Measurements from ENCODE around the gene KSR1. TPM values are rescaled to one million over a fixed set of nuclear protein-coding genes. Genes with fewer than 3 reads are reported as not detected.

KSR1 gene
- total RNA-seq, 2 donors from 2014 or later, result 99.9 to 142 TPM

DNA sequence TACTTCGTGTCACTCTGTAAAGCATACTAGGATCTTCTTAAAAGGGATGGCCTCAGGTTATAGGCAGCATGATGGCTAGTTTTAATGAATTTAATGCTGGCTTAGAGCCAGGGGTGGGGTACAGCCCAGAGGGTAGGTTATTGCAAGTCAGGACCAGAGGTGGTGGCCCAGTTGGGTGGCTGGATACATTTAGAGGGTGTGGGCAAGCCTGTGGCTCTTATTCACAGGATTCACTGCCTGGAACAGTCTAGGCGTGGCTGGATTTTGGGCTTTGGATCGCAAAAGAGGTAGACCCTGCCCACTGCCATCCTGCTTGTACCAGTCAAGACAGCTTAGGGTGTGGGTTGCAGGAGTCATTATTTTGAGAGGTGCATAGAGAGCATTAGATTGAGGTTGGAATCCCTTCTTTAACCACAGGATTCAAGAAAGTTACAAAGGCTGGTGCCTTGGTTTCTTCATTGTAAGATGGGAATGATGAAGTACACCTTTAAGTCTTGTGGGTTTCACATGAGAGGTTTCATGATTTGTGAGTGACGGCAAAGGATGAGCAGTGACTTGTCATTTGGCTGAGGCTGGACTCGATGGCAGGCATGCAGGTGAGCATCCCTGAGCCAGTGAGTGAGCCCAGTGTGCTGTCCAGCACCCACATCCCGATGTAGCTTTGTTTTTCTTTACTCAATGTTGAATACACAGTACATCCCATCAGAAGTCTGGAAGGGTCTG lies 85.2 kb downstream of the KSR1 start:
- Histone ChIP-seq H3K9me3 (no peaks in the 10 kb centered on the region), H3K27me3 (no peaks in the 10 kb centered on the region), H3K36me3 (replicated peaks in 1 of 2; ENCODE audit: insufficient read depth in 1 of 2, low read depth in 2 of 2) (no peaks in the 10 kb centered on the region), H3K4me3 (no peak overlapping the region), H3K4me1 (peaks cover 100% of the 10 kb centered on the region), H3K27ac (peak overlapping the region; percentile 96 to 98 (median 97))
- no peak for ATAC-seq
- intact Hi-C loops (cut with DNase I), result no loop called here
- WGBS, 2 donors, result 71 to 82% methylated on average over 6 of the region's 6 CpGs
- peak in 1 of 4 donors; percentile 5 for DNase-seq
- TF ChIP-seq POLR2A (IDR thresholded peaks at IDR 0.05) (no peak), CTCF (IDR thresholded peaks at IDR 0.05) (no peak)

GRCh38 chr17:27542841-27543463 lies 86.7 kb downstream of the KSR1 start:
- WGBS, 2 donors, result 75% methylated on average over 2 to 6 of the region's 6 CpGs
- Histone ChIP-seq H3K27me3 (no peaks in the 10 kb centered on the region), H3K4me3 (no peak overlapping the region), H3K27ac (peak overlapping the region; percentile 48 to 98 (median 96)), H3K4me1 (peaks cover 100% of the 10 kb centered on the region), H3K9me3 (no peaks in the 10 kb centered on the region), H3K36me3 (replicated peaks in 1 of 2; ENCODE audit: insufficient read depth in 1 of 2, low read depth in 2 of 2) (no peaks in the 10 kb centered on the region)
- no peak for ATAC-seq
- no peak for TF ChIP-seq CTCF (IDR thresholded peaks at IDR 0.05)
- TF ChIP-seq POLR2A (IDR thresholded peaks at IDR 0.05), result no peak
- DNase-seq, result no peak
- intact Hi-C loops (cut with DNase I), result no loop called here

DNA sequence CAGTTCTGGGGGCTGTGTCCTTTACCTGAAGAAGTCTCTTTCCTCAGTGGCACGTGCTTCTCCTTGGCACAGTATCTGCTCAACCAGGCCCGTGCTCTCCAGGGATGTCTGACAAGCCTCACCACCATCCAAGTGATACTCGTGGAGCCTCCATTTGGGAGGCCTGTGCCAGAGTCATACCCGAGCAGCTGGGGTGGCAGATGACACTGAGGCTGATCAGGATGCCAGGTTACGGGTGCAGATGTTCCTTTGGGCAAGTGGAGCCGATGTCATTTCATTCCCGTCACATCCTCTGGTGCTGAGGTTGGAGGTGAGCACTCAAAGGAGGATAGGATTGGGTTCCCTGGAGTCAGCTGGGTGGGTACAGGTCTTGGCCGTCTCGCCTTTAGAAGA lies 87.2 kb downstream of the KSR1 start:
- 71 to 78% methylated on average over 9 of the region's 9 CpGs for WGBS, 2 donors
- intact Hi-C loops (cut with DNase I), result no loop called here
- ATAC-seq, result no peak
- peaks cover 97% of the 10 kb centered on the region for H3K4me1 ChIP-seq
- no peak overlapping the region for H3K4me3 ChIP-seq
- no peaks in the 10 kb centered on the region for H3K36me3 ChIP-seq (replicated peaks in 1 of 2; ENCODE audit: insufficient read depth in 1 of 2, low read depth in 2 of 2)
- TF ChIP-seq CTCF (IDR thresholded peaks at IDR 0.05), result no peak
- no peak for TF ChIP-seq POLR2A (IDR thresholded peaks at IDR 0.05)
- no peaks in the 10 kb centered on the region for H3K27me3 ChIP-seq
- DNase-seq, result no peak
- H3K9me3 ChIP-seq, result no peaks in the 10 kb centered on the region
- peak overlapping the region; percentile 48 to 98 (median 96) for H3K27ac ChIP-seq

DNA sequence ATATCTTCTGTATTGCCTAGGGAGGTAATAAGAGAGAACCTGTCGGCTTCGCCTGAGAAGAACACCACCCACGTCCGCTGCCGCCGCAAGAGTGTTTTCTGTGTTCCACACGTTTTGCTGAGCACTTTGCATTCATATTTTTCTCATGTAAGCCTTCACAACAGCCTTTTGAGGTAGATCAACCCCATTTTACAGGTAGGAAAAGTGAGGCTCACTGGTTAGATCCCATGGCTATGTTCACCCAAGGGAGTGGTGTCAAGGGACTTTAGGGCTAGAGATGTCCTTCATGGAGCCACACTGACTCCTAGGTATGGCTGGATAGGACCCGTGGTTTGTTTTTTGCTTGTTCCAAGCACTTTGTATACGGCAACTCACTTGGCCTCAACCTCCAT lies 87.7 kb downstream of the KSR1 start:
- Histone ChIP-seq H3K27ac (peak overlapping the region; percentile 48 to 98 (median 96)), H3K4me3 (no peak overlapping the region), H3K27me3 (no peaks in the 10 kb centered on the region), H3K36me3 (replicated peaks in 1 of 2; ENCODE audit: insufficient read depth in 1 of 2, low read depth in 2 of 2) (no peaks in the 10 kb centered on the region), H3K9me3 (no peaks in the 10 kb centered on the region), H3K4me1 (peaks cover 97% of the 10 kb centered on the region)
- no peak for DNase-seq
- no peak for ATAC-seq
- intact Hi-C loops (cut with DNase I), result no loop called here
- 92 to 97% methylated on average over 9 of the region's 9 CpGs for WGBS, 2 donors
- TF ChIP-seq POLR2A (IDR thresholded peaks at IDR 0.05) (no peak), CTCF (IDR thresholded peaks at IDR 0.05) (no peak)
